GM06990 (cell line): ENCODE data around the gene GUCA2A.

Source experiments
- DNase-seq: peaks from one replicate; pipeline ENCODE4 v3.0.0-alpha.2; 2011; ENCODE audit not compliant: insufficient read length; ENCODE audit errors: extremely low read depth
- H3K27me3 ChIP-seq: replicated peaks from 2 replicates; pipeline ENCODE4 v1.6.0; 2011; ENCODE audit warnings: low read length; ENCODE audit not compliant: control insufficient read depth, insufficient read depth
- H3K36me3 ChIP-seq: 2 replicates; pipeline ENCODE4 v1.5.1; 2011; ENCODE audit warnings: low read length; ENCODE audit not compliant: control insufficient read depth, insufficient read depth
- H3K4me3 ChIP-seq: replicated peaks from 2 replicates; pipeline ENCODE4 v1.5.1; 2011; ENCODE audit warnings: low read depth, mild to moderate bottlenecking, control low read depth, low read length
- CTCF ChIP-seq: IDR thresholded peaks from 2 replicates; pipeline ENCODE4 v1.5.1; 2011; ENCODE audit warnings: low read length, control low read depth, mild to moderate bottlenecking, inconsistent platforms; ENCODE audit not compliant: insufficient read depth, poor library complexity, severe bottlenecking

Gene GUCA2A

DNA sequence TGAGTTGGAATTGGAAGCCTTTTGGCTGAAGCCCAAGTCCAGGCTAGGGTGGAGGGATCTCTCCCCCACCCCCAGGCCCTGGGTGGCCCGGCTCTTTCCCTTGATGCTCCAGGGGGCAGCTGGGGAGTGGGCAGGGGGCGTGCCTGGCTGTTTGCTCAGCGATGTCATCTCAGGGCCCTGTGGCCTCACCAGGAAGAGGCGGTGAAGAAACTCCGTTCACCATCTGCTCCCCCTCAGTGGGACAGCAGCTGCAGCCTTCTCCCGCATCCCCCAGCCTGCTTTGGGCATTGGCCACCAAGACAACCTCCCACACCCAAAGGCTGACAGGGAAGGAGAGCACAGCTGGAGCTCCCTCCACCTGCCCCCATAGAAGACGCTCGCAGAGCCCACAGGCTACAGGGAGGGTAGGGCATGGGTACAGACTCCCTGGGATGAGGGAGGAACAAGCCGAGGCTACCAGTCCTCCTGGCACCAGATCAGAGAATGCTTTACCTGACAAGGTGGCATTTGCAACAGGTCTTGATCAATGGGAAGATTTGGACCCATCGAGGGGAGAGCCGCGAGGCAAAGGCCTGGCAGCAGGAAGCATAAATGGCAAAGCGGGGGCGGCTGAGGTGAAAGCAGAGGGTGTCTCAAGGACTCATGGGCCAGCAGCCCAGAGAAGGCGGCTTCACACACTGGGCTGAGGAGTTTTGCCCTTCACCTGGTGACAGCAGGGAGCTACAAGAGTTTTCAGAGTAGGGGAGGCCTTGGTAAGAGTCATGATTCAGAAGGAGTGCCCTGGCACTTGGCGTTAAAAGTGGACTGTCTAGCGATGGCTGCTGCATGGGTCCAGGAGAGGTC, 6.5 kb upstream of the GUCA2A start:
- H3K27me3 ChIP-seq, result no peaks in the 10 kb centered on the region

DNA sequence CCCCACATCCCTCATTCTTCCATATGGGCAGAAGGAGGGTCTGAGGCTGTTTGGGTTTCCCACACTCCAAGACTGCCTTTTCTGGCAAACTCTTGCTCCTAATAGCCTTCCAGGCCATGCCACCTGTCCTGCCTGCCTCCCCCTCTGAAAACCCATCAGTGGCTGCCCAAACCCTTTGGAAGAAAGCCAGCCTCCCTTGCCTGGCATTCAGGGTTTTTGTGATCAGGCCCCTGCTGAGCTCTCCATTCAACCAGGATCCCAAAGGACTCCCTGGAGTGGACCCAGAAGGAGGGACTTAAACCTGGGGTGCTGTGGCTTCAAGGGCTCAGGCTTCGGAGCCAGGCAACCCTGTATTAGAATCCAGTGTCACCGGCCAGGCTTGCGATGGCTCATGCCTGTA, 4.2 kb upstream of the GUCA2A start:
- no peak for DNase-seq
- no peak for TF ChIP-seq CTCF
- H3K27me3 ChIP-seq, result no peaks in the 10 kb centered on the region
- no peaks in the 10 kb centered on the region for H3K36me3 ChIP-seq
- H3K4me3 ChIP-seq, result no peak overlapping the region

More for the DNA sequence above, 6.5 kb upstream of the GUCA2A start:
- no peak for TF ChIP-seq CTCF
- H3K4me3 ChIP-seq, result no peak overlapping the region
- no peaks in the 10 kb centered on the region for H3K36me3 ChIP-seq
- DNase-seq, result no peak

- Histone ChIP-seq H3K36me3 (no peaks in the 10 kb centered on the region), H3K27me3 (no peaks in the 10 kb centered on the region), H3K4me3 (no peak overlapping the region)
- TF ChIP-seq CTCF, result no peak
- DNase-seq, result no peak
Measured at GRCh38 chr1:42168391-42168670, 3.8 kb upstream of the GUCA2A start.

DNA sequence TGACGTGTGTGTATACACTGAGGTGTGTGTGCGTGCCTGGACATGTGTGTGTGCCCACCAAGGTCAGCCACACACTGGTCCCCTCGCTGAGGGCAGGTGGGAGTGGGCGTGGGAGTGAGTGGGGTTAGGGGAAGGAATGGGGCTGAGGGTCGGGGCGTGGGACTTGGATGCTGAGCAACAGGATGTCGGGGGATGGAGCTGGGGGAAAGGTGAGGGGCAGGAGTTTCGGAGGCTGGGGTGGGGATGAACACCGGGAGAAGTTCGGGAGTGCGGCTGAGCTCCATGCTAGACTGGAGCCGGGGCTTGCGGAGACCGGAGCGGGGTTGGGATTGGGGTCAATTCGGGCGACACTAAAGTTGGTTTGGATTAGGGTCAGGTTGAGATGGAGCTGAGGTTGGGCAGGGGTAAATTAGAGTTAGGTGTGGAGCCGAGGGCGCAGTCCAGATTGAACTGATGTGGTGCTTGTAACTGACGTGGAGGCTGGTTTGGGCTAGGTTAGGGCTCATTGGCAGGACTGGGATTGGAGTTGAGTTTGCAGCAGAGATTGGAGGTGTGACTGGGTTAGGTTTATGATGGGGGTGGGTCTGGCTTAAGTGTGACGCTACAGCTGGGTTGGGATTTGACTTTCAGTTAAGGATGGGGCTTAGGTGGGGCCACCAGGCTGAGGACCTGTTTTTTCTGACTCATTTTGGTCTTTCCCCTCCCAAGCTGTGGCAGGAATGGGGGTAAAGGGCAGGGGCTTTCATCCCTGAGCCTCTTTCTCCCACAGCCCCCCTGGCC, 3.3 kb upstream of the GUCA2A start:
- H3K4me3 ChIP-seq, result no peak overlapping the region
- DNase-seq, result no peak
- TF ChIP-seq CTCF, result no peak
- H3K27me3 ChIP-seq, result no peaks in the 10 kb centered on the region
- H3K36me3 ChIP-seq, result no peaks in the 10 kb centered on the region

GRCh38 chr1:42165511-42166210, 1.1 kb upstream of the GUCA2A start:
- no peaks in the 10 kb centered on the region for H3K27me3 ChIP-seq
- H3K4me3 ChIP-seq, result no peak overlapping the region
- DNase-seq, result no peak
- TF ChIP-seq CTCF, result no peak
- no peaks in the 10 kb centered on the region for H3K36me3 ChIP-seq
